B cell (primary cell): ENCODE data around the gene KIF17.

ENCODE experiments used
- EZH2 ChIP-seq: IDR thresholded peaks from 2 replicates; pipeline ENCODE4 v1.6.1; 2012; ENCODE audit warnings: borderline replicate concordance, low read depth, mild to moderate bottlenecking, moderate library complexity, low read length; ENCODE audit not compliant: insufficient read depth, poor library complexity, severe bottlenecking
- TF ChIP-seq, protein P1 (sequence below): fragments of 200-600 bp; IDR thresholded peaks from one replicate; pipeline ENCODE4 v1.8.0; 2022; ENCODE audit warnings: antibody characterized with exemption, mild to moderate bottlenecking

DNA sequence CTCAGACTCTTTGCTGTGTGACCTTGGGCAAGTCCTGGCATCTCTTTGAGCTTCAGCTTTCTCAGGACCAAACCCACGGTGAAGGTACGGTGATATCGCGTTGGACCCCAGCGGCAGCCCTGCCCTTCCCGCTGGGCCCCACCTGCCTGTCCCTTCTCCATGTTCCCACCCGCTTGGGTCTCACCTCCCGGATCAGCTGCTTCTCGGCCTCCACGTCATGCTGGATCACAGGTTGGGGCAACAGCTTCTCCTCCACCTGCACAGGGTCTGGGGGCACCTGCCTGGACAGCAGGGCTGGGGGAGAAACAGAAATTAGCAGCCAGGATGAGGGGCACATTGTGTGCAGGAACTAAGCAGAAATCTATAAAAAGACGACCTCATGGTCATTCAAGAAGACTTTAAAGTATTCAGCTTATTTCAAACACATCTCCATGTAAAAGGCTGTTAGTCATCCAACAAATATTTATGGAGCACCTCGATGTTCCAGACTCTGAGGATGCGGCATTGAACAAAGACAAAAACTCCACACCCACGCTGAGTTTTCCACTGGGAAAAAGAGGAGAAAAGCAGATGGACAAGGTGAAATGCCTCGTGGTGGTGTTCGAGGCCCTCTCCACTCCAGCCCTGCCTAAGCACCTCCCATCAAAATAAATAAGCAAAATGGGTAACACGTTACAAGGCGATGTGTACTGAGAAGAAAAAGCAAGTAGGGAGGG lies 19.5 kb downstream of the KIF17 start:
- TF ChIP-seq, protein P1, sequence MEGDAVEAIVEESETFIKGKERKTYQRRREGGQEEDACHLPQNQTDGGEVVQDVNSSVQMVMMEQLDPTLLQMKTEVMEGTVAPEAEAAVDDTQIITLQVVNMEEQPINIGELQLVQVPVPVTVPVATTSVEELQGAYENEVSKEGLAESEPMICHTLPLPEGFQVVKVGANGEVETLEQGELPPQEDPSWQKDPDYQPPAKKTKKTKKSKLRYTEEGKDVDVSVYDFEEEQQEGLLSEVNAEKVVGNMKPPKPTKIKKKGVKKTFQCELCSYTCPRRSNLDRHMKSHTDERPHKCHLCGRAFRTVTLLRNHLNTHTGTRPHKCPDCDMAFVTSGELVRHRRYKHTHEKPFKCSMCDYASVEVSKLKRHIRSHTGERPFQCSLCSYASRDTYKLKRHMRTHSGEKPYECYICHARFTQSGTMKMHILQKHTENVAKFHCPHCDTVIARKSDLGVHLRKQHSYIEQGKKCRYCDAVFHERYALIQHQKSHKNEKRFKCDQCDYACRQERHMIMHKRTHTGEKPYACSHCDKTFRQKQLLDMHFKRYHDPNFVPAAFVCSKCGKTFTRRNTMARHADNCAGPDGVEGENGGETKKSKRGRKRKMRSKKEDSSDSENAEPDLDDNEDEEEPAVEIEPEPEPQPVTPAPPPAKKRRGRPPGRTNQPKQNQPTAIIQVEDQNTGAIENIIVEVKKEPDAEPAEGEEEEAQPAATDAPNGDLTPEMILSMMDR = no peak
- no peak for TF ChIP-seq EZH2
